DMS 273 treated with DMSO at 0.1 percent for 48 hours (cell line): ENCODE results near the gene LRRC18.

ENCODE experiments used
- DNase-seq: peaks from one replicate; lab custom pipeline; 2025; lab: John Stamatoyannopoulos, UW

LRRC18 gene

DNA sequence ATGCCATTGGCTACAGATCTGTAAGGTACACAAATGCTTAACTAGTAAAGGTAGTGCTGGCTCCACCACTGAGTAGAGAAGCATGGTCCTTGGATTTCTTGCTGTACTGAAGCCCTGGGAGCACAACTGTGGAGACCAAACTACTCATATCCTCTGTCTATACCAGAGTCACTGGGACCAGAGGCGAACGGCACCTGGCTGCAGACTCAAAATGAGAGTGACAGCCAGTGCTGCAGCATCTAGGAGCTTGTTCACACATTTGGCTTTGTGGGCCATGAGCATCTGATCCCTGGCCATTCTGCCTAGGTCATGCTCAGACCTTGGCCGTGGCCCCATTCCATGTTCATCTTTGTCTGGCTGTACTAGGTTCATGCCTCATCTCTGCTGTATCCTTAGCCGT is 31.9 kb downstream of the LRRC18 start:
- no peak for DNase-seq

DNA sequence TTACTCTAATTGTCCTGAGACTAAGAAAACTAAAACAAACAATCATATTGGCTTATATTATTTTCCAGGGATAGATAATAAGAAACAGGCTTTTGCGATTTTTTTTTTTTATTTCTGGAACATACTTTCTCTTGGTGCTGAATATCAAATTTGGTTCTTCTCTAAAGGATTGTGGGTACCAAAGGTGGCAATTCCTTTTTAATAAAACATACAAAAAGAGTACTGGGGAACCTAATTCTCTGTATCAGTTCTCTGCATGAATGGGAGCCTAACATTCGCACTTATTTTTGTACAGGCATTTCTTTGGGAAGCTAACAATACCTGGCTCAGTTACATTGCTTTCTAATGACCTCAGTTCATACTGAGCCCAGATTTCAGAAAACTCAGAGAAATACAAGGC is 32.8 kb downstream of the LRRC18 start:
- no peak for DNase-seq

DNA sequence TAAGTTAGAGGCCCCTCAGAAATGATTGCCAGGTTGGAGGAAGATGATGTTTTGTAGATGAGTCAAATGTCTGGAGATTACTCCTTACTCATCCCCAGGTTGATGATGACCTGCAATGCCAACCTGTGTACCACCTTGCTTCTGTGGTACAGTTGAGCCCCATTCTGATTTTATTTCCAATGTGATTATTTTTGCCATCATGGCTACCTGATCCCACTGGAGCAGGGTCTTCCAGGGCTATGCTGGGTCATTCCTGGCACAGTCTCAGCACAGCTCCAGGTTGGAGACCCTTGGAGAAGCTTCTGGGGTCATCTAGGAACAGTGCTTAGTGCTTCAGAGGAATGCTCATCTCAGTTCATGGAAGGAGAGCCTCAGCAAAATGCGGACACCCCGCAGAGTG is 34.3 kb downstream of the LRRC18 start:
- DNase-seq: no peak

DNA sequence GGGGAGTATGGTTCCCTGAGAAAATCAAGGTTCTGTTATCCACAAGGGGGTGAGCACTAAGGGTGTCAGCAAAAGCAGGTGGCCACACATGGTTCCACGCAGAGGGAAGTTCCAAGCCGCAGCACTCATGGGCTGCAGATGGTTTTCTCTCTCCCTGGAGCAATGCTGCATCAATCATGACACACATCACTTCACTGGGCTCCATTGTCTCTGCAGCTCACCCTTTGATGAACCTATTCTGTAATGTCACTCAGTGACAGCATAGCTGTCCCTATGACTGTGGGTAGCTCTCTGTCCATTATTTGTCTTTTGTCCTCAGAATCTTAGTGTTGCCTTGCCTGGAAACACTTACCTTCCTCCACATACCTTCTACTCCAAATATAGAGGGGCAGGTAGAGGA is 34.8 kb downstream of the LRRC18 start:
- no peak for DNase-seq

DNA sequence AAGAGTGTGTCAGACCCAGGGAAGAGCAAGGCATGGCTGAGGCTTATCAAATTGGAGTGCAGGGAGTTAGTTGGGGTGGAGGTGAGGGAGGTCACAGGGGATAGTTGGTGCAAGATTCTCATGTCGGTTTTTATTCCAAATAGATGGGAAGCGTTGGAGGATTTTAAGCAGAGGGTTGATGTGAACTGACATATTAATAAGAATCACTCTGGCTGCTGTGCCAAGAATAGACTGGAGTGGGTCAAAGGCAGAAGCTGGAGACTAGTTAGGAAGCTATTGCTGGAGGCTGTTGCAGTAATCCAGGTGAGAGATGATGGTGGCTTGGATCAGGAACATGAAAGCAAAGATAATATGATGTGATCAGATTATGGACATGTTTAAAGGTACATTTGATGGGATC is 36.5 kb downstream of the LRRC18 start:
- DNase-seq: no peak

DNA sequence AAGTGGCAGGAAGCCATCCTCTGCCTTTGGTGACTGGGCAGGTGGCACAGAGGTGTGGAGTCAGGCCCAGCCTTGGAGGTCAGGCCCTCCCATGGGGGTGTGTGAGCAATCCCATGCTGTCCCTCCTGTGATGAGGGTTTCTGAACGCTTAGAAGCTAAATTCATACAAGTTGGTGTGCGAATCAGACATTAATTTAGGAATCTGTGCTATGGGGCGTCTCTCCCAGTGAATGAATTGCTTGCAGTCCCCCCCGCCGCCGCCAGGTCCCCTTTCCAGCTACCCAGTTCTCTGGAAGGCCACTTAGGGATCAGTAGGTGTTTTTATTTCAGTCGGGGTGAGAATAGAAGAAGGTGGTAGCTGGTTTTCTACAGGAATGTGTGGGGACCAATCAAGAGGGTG is 37.5 kb downstream of the LRRC18 start:
- no peak for DNase-seq

DNA sequence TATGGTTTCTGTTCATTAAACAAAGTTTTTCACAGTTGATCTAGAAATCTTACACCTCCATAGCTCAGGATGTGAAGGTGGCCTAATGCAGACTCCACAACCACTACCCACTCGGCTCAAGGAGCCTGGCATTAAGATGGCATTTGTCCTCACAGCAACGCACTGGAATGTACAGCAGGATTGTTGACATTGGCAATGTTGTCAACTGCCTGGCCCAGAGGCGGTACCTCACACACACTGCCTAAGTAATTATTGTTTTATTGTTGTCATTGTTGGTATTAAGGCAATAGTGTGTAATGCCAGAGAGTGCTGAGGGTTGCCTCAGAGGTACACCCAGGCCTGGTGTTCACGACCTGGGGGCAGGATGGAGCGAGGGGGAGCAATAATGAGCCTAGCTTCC is 38.3 kb downstream of the LRRC18 start:
- no peak for DNase-seq

DNA sequence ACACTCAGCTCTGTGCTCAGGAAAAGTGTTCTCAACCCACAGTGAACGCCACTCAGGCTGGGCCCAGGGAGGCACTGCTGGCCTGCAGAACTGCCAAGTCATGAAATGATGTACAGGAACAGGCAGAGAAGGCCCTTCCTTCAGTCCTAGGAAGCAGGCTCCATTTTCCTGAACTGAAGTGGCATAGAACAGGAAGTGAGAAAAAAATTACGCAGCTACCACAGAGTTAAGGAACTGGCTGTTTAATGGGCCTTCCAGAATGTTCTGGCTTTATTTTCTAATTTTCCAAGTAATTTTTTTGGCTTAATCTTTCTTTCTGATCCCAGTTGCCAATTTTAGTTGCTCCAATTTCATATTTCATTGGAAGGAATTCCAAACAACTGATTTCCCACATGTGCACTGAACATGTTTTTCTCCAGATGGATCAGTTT is 39.3 kb downstream of the LRRC18 start:
- no peak for DNase-seq

DNA sequence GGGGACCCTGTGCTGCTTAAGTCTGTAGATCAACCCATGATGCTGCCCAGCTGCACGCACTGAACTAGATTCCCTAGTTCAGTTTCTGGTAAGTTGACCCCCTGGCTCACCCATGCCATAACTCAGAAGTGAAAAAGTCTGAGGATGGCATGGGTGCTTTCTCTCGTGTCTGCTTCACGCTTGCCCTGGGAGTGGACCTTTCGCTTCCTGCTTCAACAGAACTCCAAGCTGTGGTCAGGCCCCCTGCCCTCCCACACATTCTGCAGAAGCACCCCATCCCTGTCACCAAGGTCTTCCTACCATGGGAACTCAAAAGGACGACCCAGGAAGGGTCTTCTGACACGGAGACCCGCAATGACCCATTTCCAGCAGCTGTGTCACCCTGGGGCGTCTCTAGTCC is 39.9 kb downstream of the LRRC18 start:
- DNase-seq: no peak

DNA sequence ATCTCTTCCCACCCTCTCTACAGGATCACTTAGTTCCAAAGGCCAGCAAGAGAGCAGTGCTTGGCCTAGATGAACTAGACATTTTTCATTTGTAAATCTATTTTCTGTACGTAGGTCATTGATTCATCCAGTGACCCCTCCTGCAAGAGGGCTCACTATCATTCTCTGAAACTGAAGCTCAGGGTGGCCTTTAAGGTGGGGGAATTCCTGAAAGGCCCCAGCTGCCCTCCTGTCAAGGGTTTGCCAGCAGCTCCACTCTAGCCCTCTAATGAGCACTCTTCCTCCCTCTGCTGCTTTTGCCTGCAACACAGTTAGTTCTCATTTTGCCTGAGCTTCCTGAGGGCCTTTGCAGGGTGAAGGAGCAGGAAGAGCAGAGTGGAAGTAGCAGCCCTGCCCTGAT is 41.2 kb downstream of the LRRC18 start:
- no peak for DNase-seq

DNA sequence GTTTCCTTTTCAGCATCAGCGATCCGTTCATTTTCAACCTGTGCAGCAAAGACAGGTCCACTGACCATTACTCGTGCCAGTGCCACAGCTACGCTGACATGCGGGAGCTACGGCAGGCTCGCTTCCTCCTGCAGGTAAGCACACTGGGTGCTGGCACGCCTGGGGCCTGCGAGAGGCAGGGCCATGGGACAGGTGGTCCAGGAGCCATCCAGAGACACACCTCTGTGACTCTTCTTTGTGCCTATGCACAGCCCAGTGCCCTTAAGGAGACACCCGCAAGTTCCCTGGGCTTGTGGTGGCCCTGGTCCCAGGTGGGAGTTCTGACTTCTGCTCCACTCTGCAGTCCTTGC is 42.2 kb downstream of the LRRC18 start:
- no peak for DNase-seq

DNA sequence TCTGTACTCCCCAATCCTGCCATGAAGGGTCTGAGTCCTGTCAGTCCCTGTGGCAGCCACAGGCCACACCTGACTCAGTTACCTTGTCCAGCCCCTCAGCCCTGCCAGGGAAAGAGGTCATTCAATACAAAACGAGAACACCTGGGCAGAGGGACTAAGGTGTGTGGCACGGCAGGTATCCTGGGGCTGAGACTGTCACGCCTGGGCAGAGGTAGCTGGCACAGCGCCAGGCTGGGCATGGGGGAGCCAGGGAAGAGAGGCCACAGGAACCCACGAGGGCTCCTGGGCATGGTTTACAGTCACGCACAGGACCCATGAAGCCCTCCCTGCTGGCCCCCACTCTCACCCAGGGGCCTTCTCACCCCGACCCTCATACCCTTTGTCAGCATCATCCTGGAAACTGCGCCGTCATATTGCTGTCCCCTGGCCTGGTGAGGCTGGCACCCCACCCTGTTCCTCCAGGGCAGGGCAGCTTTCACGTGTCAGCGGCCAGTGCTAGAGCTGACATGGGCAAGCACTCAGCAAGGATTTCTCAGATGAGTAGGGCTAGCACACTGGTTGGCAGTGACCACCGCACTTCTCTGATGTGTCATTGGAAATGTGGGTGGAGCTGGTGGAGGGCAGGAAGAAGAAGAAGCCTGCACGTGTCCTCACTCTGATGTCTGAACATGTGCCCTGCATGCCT is 42.7 kb downstream of the LRRC18 start:
- DNase-seq: no peak

DNA sequence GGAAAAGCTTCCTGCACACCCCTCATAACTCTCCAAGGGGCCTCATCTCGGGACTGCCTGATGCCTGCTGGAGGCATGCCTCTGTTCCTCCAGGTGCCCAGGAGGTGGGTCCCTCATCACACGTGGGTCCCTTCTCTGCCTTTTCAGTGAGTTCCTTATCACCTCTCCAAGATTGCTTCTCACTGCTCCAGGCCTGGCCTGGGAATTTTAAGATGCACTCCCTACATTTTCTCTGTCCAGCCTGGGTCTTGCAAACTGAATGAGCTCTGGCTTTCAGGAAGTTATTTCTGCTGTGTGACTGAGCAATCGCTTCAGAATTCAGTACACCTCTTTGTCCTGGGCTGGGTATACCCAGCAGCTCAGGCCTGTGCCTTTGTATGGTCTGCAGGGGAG is 43.8 kb downstream of the LRRC18 start:
- no peak for DNase-seq

DNA sequence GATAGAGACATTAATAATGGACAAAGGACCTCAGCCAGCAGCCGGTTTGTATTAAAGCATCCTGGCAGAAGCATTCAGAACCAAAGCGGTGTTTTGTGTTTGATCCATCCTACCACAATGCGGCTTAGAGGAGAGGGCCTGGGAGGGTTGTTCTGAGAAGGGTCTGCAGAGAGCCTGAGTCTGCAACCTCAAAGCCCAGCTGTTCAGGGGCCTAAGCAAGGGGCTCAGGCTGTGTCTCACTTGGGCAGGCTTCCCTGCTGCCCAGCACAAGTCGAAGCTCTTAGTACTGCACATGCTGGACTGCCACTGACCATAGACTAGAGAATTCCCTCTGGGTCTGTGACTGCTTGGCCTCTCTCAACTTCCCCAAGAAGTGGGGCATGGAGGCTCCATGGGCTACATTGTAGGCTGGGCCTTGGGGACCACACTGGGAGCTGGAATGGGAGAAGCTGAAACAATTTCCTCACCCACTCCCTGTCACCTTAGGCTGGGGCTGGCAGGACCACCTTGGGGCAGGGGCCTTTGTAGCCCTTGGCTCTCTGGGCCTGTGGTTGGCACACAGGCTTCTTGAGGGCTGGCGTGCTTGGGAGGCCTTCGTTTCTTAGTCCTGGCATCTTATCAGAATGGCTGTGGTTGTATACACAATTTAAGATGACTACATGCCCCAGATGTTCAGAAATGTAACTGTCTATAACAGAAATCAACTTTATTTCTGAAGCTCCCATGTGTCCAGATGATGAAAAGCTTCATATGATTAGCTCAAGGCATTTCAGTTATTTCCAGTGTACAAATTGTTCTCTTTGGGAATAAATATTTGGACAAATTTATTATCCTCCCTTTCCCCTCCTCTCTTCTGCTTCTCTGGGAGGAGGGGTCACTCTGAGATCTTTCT is 44.5 kb downstream of the LRRC18 start:
- no peak for DNase-seq

DNA sequence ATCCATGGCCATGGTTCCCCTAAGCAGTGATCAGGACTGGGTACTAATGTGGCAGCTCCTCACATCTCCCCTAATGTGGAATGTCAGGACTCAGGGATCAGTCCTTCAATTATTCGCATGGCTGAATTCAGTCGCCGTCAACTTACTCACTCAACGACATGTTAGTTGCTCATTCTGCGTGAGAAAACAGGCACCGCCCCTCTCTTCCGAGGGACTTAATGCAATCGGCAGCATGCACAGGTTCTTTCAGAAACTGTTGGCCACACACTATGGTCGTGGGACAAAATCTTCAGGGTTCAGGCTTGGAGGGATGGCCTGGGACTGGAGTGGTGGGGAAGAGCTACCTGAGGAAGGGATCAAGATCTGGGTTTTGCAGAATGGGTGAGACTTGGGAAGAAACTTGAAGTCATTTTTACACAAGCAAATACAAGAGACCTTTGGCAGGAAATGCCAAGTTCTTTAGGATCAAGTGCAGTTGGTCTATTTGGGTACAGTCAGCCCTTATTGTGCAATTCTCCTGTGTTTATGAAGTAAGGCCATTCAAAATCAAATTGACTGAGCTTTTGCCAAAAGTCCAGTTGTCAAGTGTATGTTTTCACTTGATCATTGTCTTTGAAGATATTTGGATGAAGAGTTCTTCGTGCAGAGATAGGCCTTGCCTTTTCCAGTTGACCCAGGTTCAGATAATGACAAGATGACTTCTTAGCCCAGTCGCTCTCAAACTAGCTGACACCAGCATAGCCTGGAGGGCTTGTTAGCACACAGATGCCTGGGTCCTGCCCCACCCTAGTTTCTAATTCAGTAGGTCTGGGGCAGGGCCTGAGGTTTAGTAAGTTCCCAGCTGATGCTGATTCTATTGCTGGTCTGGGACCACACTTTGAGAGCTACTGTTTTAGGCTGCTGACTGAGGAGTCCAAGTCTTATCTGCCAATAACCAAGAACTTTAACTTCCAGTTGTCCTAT is 48.5 kb downstream of the LRRC18 start:
- DNase-seq: no peak

DNA sequence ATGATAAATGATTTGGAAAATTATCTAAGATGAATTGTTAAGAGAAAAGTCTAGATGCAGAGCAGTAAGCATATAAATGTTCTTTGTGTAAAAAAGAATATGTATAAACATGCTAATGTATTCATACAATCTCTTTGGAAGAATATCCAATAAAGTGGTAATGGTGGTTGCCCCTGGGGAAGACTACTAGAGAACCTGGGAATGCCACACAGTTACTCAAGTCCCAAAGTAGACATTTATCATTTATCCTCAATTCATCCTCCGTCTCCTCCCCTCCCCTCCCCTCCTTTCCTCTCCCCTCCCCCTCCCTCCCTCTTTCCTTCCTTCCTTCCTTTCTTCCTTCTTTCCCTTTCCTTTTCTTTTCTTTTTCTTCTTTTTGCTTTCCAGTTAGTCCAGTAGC is 51.7 kb downstream of the LRRC18 start:
- DNase-seq: no peak

DNA sequence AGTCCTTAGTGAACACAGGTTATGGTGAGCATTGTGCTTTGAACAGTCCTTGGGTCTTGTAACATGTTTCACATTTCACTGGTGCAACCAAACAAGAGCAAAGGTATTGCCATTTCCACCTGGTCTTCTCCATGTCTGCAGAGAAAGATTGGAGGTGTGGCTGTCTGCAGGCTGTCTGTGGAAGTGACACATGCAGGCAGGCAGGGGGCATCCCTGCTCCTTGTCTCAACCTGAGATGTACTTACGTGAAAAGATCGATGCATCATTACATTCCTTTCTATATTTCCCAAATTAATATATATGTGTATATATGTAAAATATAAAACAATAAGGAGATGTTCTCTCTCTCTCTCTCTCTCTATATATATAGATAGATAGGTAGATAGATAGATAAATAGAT is 54.3 kb downstream of the LRRC18 start:
- DNase-seq: no peak

DNA sequence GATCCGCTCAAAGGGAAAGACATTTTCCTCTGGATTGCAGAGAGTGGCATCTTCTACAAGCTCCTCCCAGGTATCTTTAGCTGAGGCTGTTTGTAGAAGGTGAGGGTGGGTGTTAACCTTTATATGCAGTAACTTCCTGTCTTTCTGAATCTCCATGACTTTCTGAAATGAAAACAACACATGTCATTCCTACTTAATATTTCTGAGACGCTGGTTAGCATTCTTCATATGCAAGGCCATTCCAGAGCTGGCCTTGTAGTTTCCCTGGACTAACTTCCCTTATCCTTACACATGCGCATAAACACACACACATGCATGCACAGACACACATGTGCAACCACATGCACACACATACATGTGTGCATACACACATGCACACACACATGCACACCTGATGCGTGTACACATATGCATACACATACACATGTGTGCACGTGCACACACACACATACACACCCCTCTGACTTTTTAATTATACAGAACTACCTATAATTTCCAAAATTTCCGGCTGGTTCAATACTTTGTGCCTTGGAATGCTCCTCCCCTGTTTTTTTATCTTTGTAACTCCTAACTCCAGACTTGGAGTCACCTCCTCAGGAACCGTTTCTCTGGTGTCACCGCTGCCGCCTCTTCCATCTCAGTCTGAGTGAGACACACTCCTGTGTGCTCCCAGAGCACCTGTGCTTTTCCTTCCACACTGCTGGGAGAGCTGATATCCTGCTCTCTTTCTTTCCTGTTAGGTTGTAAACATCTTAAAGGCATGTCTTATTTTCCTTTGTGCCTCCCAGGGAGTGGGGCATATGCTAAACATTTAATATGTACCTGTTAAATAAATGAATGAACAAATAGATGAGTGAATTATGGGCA is 55.2 kb downstream of the LRRC18 start:
- DNase-seq: no peak

DNA sequence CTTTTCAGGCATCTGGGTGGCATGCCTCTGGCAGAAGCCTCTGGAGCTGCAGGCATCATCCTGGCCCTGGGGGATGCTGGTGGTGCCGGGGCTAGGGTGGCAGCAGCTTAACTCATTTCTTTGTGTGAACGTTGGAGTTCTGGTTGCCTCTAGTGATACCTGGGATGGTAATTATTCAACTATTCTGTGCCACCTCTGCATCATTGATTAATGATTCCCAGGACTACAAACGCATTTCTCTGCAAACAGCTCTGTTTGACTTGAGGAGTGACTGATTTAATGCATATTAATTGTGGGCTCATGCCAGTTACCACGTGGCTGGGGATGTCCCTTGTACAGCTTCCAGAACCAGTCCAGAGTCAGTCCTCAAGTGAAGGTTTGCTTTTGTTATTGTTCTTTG is 55.9 kb downstream of the LRRC18 start:
- no peak for DNase-seq

DNA sequence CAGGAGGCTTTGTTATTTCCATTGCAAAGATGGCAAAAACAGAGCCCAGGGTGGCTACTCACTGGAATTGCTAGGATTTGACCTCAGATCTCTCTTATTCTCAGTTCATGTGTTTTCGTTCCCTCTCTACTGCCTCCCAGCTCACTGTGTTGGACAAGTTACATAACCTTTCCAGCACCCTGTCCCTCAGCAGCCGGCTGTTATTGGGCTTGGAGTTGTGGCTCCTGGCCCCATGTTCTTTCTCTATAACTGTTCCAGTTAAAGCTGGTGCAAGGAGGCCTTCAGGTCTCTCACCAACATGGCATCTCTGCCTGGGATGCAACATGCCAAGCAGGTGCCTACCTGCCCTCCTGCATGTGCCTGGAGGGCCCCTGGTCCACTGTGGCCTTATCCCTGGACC is 56.8 kb downstream of the LRRC18 start:
- DNase-seq: no peak

DNA sequence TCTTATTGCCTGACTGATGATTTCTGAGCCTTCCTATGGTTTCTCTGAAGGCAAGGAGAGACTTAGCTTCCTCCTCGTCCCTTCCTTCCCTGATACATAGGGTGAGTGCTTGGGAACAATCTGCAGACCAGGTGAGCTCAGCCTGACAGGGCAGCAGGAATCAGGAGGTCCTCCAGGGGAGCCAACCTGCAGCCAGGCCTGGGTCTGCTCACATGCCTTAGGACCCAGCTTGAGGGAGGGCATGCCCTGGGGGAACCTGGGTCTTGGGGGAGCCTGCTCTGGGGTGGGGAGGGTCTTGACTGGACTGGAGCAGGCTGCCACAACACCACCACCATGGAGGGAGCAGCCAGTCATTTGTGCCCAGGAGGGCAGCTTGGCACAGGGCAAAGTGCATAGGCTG is 57.7 kb downstream of the LRRC18 start:
- no peak for DNase-seq
